ENCODE data around the gene SCGB1C1.

DNA sequence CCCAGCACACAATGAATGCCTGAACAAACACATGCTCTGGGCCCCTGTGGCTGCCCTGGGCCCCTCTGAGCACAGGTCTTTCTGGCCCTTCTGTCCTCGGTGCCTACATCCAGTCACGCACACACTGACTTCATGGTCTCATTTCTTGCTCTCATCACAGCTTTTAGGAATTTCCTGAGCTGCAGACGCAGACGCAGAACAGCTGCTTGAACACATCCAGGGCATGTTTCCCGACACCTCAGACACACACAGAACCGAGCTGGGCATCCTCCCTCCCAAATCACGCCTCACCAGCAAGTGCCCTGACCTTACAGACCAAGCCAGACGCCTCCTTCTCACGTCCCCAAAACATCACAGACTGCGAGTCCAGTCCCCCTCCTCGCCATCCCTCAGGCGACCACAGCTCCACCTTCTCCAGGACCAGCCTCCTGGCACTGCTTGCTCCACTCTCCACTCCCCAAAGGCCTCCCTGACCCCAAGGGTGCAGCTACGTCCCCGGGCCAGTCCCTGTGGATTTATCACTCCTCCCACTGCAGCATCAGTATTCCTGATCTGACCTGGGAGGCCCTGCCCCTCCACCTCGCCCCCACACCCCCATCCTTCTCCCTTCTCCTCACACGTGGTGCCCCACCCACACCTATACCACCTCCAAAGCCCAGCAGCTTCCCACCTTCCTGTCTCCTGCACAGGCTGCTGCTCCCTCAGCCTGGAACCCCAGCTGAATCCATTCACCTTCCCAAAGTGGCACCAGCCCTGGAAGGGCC is 30.3 kb downstream of the SCGB1C1 start:
- TF ChIP-seq, protein P1, sequence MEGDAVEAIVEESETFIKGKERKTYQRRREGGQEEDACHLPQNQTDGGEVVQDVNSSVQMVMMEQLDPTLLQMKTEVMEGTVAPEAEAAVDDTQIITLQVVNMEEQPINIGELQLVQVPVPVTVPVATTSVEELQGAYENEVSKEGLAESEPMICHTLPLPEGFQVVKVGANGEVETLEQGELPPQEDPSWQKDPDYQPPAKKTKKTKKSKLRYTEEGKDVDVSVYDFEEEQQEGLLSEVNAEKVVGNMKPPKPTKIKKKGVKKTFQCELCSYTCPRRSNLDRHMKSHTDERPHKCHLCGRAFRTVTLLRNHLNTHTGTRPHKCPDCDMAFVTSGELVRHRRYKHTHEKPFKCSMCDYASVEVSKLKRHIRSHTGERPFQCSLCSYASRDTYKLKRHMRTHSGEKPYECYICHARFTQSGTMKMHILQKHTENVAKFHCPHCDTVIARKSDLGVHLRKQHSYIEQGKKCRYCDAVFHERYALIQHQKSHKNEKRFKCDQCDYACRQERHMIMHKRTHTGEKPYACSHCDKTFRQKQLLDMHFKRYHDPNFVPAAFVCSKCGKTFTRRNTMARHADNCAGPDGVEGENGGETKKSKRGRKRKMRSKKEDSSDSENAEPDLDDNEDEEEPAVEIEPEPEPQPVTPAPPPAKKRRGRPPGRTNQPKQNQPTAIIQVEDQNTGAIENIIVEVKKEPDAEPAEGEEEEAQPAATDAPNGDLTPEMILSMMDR (IDR thresholded peaks at IDR 0.05): no peak
- no peak for TF ChIP-seq POLR2AphosphoS5 (IDR thresholded peaks at IDR 0.05)
- no peak for TF ChIP-seq POLR2A (IDR thresholded peaks at IDR 0.05)
- no peak for TF ChIP-seq EP300 (IDR thresholded peaks at IDR 0.05)

Measured in sigmoid colon (tissue), 4 donors.